Endothelial cell (in vitro differentiated cells): ENCODE results near the gene CCDC102A. TPM values are rescaled to one million over a fixed set of nuclear protein-coding genes. Genes with fewer than 3 reads are reported as not detected.
A peak's percentile ranks its signal among the peaks of the same experiment; 100 is the strongest.

Experiments
- DNase-seq: peaks from one replicate; pipeline ENCODE4 v3.0.0; 2021; ENCODE audit warnings: low spot score
- H3K27ac Mint-ChIP-seq: one replicate; pipeline ENCODE4 v1.8.0; 2021; ENCODE audit warnings: mixed read lengths, inconsistent platforms; ENCODE audit not compliant: unreplicated experiment
- H3K27me3 Mint-ChIP-seq: one replicate; pipeline ENCODE4 v1.8.0; 2021; ENCODE audit warnings: mild to moderate bottlenecking, moderate library complexity, mixed read lengths, inconsistent platforms; ENCODE audit not compliant: unreplicated experiment
- H3K36me3 Mint-ChIP-seq: one replicate; pipeline ENCODE4 v1.8.0; 2021; ENCODE audit warnings: mild to moderate bottlenecking, low read depth, mixed read lengths, inconsistent platforms; ENCODE audit not compliant: unreplicated experiment
- H3K4me1 Mint-ChIP-seq: one replicate; pipeline ENCODE4 v1.8.0; 2021; ENCODE audit warnings: mild to moderate bottlenecking, mixed read lengths, inconsistent platforms; ENCODE audit not compliant: unreplicated experiment
- H3K4me3 Mint-ChIP-seq: one replicate; pipeline ENCODE4 v1.8.0; 2021; ENCODE audit warnings: mild to moderate bottlenecking, mixed read lengths, inconsistent platforms; ENCODE audit not compliant: unreplicated experiment
- H3K9me3 Mint-ChIP-seq: one replicate; pipeline ENCODE4 v1.8.0; 2021; ENCODE audit warnings: mixed read lengths, inconsistent platforms; ENCODE audit not compliant: unreplicated experiment
- CTCF ChIP-seq: fragments of 200-600 bp; sonication (generic); IDR thresholded peaks from one replicate; pipeline ENCODE4 v1.5.0; 2021; ENCODE audit warnings: antibody characterized with exemption; ENCODE audit not compliant: unreplicated experiment
- total RNA-seq: library from RNA; stranded (reverse); fragmentation: NEBNext Ultra II Directional; extraction: Animal tissue kit (Norgen Biotek cat#: 25700); gene quantifications from one replicate; pipeline ENCODE4 v1.2.1, GENCODE V29; 2021; ENCODE audit not compliant: unreplicated experiment

CCDC102A gene
- total RNA-seq, 1 donor from 2014 or later: 14.6 TPM

DNA sequence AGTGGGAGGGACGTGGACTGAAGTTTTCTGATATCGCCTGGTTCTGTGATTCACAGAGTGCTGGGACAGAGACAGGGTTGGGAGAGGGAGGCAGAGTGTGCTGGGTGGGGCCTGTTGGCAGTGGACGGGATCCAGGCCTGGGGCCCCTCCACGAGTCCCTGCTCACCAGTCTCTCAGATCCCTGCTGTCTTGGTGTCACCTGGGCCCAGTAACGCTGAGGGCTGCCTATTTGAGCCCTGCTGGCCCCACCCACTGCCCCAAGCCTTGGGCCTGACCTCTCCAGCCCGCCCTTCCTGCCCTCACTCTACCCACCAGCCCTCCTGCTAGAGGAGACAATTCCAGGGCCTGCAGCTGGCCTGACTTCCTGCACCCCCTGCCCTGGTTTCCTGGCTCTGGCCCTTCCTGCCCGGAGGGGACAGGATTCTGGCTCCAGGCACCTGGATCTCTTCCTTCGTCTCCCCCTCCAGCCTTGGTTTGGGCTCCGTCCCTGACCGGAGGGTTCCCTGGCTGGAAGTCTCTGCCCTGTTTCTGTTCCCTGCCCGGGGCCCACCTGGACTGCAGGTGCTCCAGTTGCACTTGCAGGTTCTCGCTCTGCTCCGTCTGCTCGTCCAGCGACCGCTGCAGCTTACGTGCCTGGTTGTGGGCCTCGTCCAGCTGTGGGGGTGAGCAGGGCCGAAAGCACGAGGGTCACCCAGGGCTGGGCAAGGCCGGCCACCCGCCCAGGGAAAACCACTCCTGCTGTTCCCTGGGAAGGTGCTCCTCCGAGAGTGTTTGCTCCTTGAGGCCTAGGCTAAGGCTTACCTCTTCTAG is 21.4 kb downstream of the CCDC102A start:
- Mint-ChIP-seq H3K9me3 (no peaks in the 10 kb centered on the region), H3K27me3 (peaks cover 10% of the 10 kb centered on the region), H3K4me3 (no peak overlapping the region), H3K27ac (peak overlapping the region; percentile 10), H3K4me1 (peaks cover 51% of the 10 kb centered on the region), H3K36me3 (peaks cover 22% of the 10 kb centered on the region)
- DNase-seq: peak; percentile 68
- no peak for TF ChIP-seq CTCF

DNA sequence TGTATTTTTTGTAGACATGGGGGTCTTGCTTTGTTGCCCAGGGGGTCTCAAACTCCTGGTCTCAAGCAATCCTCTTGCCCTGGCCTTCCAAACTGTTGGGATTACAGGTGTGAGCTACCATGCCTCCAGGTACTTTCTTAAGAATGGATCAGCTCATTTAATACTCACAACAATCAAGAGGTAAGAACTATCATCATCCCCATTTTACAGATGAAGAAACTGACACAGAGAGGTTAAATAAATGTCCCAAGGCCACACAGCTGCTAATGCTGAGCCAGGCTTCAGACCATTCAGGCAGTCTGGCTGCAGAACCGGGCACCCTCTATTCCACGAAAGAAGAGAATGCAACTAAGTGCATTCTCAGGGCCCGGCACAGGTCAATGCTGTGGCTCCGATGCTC is 22.0 kb downstream of the CCDC102A start:
- H3K36me3 Mint-ChIP-seq: peaks cover 22% of the 10 kb centered on the region
- H3K27ac Mint-ChIP-seq: peak overlapping the region; percentile 10
- H3K4me3 Mint-ChIP-seq: no peak overlapping the region
- no peak for DNase-seq
- H3K27me3 Mint-ChIP-seq: peaks cover 10% of the 10 kb centered on the region
- H3K9me3 Mint-ChIP-seq: no peaks in the 10 kb centered on the region
- TF ChIP-seq CTCF: no peak
- peaks cover 53% of the 10 kb centered on the region for H3K4me1 Mint-ChIP-seq

DNA sequence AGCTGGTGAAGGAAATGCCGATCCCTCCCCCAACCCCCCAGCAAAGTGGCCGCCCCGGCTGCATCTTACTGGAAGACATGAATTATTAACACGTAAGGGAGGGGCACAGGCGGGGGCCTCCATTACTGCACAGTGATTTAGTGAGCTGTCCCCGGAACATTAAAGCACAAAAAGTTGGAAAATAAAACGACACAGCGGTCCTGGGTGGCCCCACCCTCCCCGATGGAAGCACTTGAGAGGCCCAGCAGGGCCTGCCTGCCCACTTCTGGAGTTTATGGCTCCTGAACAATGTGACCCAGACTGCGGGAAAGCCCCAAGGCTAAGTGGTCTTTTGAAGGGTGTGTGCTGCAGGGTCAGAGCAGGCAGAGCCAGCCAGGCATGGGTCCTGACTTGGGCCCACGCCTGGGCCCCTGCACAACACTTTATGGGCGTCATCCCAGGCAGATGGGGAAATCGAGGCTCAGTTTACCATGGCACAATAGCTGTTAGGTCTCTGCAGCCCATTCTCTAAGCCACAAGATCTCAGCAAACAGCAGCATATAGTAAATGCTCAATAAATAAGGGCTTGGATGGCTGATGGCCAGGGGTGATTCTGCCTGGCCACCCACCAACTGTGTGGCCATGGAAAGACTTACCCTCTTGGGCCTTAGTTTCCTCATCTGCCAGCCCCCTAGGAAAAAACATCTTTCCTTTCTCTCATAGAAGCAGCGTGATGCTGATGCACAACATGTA is 22.8 kb downstream of the CCDC102A start:
- no peak overlapping the region for H3K4me3 Mint-ChIP-seq
- no peak for DNase-seq
- peaks cover 8% of the 10 kb centered on the region for H3K27me3 Mint-ChIP-seq
- H3K9me3 Mint-ChIP-seq: no peaks in the 10 kb centered on the region
- TF ChIP-seq CTCF: no peak
- H3K4me1 Mint-ChIP-seq: peaks cover 54% of the 10 kb centered on the region
- peak overlapping the region; percentile 10 for H3K27ac Mint-ChIP-seq
- peaks cover 15% of the 10 kb centered on the region for H3K36me3 Mint-ChIP-seq

DNA sequence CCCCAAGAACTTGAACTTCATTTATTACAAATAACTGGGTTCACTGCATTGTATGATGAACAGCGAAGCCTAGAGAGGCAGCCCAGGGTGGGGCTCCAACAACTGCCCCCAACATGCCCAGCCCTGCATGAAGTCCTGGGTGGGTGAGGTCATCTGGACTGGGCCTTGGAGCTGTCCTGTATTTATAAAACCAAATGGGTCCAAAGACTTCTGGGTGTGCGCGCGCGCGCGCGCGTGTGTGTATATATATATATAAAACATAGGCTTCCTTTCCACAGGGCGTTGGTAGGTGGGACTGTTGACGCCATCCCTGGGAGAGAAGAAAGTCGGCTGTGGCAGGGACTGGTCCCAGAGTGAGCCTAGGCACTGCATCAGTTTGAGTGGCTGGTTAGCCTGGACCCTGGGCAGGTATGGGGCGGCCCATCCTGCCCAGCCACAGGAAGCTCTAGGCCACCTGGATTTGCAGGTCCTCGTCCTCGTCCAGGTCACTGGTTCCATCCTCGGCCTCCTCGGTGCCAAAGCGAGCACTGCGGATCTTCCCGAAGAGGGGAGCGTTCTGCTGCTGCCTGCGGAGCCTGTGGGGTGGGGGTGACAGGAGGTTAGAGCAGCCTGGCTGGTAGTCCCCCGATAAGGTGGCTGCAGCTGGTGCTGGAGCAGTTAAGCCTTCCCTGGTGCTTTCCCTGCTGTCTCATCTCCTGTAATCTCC is 23.9 kb downstream of the CCDC102A start:
- no peak for TF ChIP-seq CTCF
- Mint-ChIP-seq H3K36me3 (peaks cover 15% of the 10 kb centered on the region), H3K27ac (no peak overlapping the region)

More for the DNA sequence above, 23.9 kb downstream of the CCDC102A start:
- H3K4me1 Mint-ChIP-seq: peaks cover 60% of the 10 kb centered on the region
- H3K9me3 Mint-ChIP-seq: no peaks in the 10 kb centered on the region
- no peak for DNase-seq
- H3K4me3 Mint-ChIP-seq: peak overlapping the region; percentile 5
- peaks cover 8% of the 10 kb centered on the region for H3K27me3 Mint-ChIP-seq
